HCT116 (cell line): ENCODE measurements around the gene NIM1K. TPM values are rescaled to one million over a fixed set of nuclear protein-coding genes. Genes with fewer than 3 reads are reported as not detected.

Source experiments
- ATAC-seq: fragments of 200-7000 bp; cut with Tn5 transposase; 2 replicates; pipeline ENCODE4 v1.9.1; 2020; ENCODE audit warnings: mild to moderate bottlenecking, moderate library complexity
- BruUV-seq: library from RNA; stranded (reverse); fragments of 400-500 nt; replicated peaks from 2 replicates; lab custom pipeline; 2021; lab: Mats Ljungman, UMichigan
- CTCF ChIA-PET: fragments of 300-600 bp; sonication (Branson Sonifier 250); formaldehyde crosslinking; loops from one replicate; lab custom pipeline; 2021; ENCODE audit warnings: antibody characterized with exemption; lab: Charles Lee
- POLR2A ChIA-PET: fragments of 300-600, 350-600 bp; sonication (Branson Sonifier 250); formaldehyde crosslinking; loops from one replicate; lab custom pipeline; 2021; ENCODE audit warnings: antibody characterized with exemption; lab: Charles Lee
- RAD21 ChIA-PET, 2 experiments: fragments of 300-600 bp; sonication (Branson Sonifier 250); formaldehyde crosslinking; loops; one replicate each; lab custom pipeline; 2023; ENCODE audit warnings: low total read pairs in 2 of 2; ENCODE audit not compliant: uncharacterized antibody in 2 of 2, unreplicated experiment in 2 of 2, low non-redundant PET in 1 of 2; lab: Charles Lee
- DNase-seq: peaks from one replicate; pipeline ENCODE4 v3.0.0-alpha.2; 2010; ENCODE audit warnings: low read depth, low spot score
- H2AFZ ChIP-seq: fragments of 200-600 bp; shearing (Covaris generic), sonication (generic); 2 replicates; pipeline ENCODE4 v1.6.1; 2017; ENCODE audit warnings: low read depth, mixed run types, mixed read lengths, antibody characterized with exemption, low read length; ENCODE audit not compliant: poor library complexity, severe bottlenecking
- H3K27ac ChIP-seq: 2 replicates; pipeline ENCODE4 v1.5.1; 2012; ENCODE audit warnings: low read depth, low read length
- H3K27me3 ChIP-seq: fragments of 200-600 bp; sonication (generic); 2 replicates; pipeline ENCODE4 v1.6.1; 2016; ENCODE audit warnings: mixed run types, low read length, mixed read lengths; ENCODE audit not compliant: insufficient read depth
- H3K36me3 ChIP-seq, 2 experiments: fragments of 200-500 bp in 1 of 2; fragments of 200-600 bp in 1 of 2; sonication (Bioruptor generic) in 1 of 2; sonication (generic) in 1 of 2; 2 replicates each; pipeline versions ENCODE4 v1.5.1 to v1.6.1; 2014 to 2016; ENCODE audit warnings: low read length in 2 of 2, inconsistent platforms in 1 of 2, mixed read lengths in 1 of 2, mixed run types in 1 of 2; ENCODE audit not compliant: insufficient read depth in 2 of 2, control insufficient read depth in 1 of 2
- H3K4me1 ChIP-seq, 2 experiments: fragments of 200-600 bp in 1 of 2; sonication (generic) in 1 of 2; 2 replicates each; pipeline versions ENCODE4 v1.5.1 to v1.6.1; 2012 to 2017; ENCODE audit warnings: low read length in 2 of 2, inconsistent platforms in 1 of 2, mild to moderate bottlenecking in 1 of 2, mixed read lengths in 1 of 2, mixed run types in 1 of 2, moderate library complexity in 1 of 2; ENCODE audit not compliant: insufficient read depth in 2 of 2, control insufficient read depth in 1 of 2
- H3K4me2 ChIP-seq: fragments of 200-600 bp; sonication (generic); 2 replicates; pipeline ENCODE4 v1.6.1; 2017; ENCODE audit warnings: mixed run types, low read length, mixed read lengths
- H3K4me3 ChIP-seq, 2 experiments: fragments of 200-600 bp in 1 of 2; sonication (generic) in 1 of 2; replicated peaks in 1 of 2; 2 replicates each; pipeline ENCODE4 v1.5.1; 2011 to 2016; ENCODE audit warnings: low read length in 2 of 2, control low read depth in 1 of 2, low read depth in 1 of 2, mild to moderate bottlenecking in 1 of 2, mixed read lengths in 1 of 2, mixed run types in 1 of 2
- H3K79me2 ChIP-seq: fragments of 200-600 bp; sonication (generic); 2 replicates; pipeline ENCODE4 v1.6.1; 2017; ENCODE audit warnings: mild to moderate bottlenecking, mixed run types, low read length, moderate library complexity, mixed read lengths; ENCODE audit not compliant: insufficient read depth
- H3K9ac ChIP-seq: fragments of 200-600 bp; sonication (generic); 2 replicates; pipeline ENCODE4 v1.6.1; 2016; ENCODE audit warnings: low read length, mixed read lengths
- H3K9me2 ChIP-seq: fragments of 200-600 bp; sonication (generic), shearing (Covaris generic); 2 replicates; pipeline ENCODE4 v1.6.1; 2017; ENCODE audit warnings: mixed run types, mild to moderate bottlenecking, moderate library complexity; ENCODE audit not compliant: insufficient read depth
- H3K9me3 ChIP-seq, 2 experiments: fragments of 200-500 bp in 1 of 2; fragments of 200-600 bp in 1 of 2; sonication (Bioruptor generic) in 1 of 2; sonication (generic) in 1 of 2; 2 replicates each; pipeline ENCODE4 v1.6.1; 2014 to 2017; ENCODE audit warnings: low read length in 2 of 2, mixed read lengths in 2 of 2, inconsistent platforms in 1 of 2, low read depth in 1 of 2, mild to moderate bottlenecking in 1 of 2, mixed run types in 1 of 2, moderate library complexity in 1 of 2; ENCODE audit not compliant: control insufficient read depth in 1 of 2, insufficient read depth in 1 of 2
- H4K20me1 ChIP-seq: fragments of 200-600 bp; sonication (generic), shearing (Covaris generic); 2 replicates; pipeline ENCODE4 v1.6.1; 2017; ENCODE audit warnings: mixed run types, mild to moderate bottlenecking, moderate library complexity; ENCODE audit not compliant: insufficient read depth
- ATF3 ChIP-seq: IDR thresholded peaks from 2 replicates; pipeline ENCODE4 v1.6.1; 2012
- CBX3 ChIP-seq: IDR thresholded peaks from 2 replicates; pipeline ENCODE4 v1.6.1; 2012; ENCODE audit warnings: low read depth
- CTCF ChIP-seq, 3 experiments: fragments of 200-600 bp in 1 of 3; sonication (generic) in 1 of 3; IDR thresholded peaks in 2 of 3; conservative IDR thresholded peaks in 1 of 3; 2 replicates each; pipeline ENCODE4 v1.5.1; 2012 to 2017; ENCODE audit warnings: low read depth in 2 of 3, low read length in 2 of 3, antibody characterized with exemption in 1 of 3, borderline replicate concordance in 1 of 3, control low read depth in 1 of 3, mild to moderate bottlenecking in 1 of 3, mixed read lengths in 1 of 3, mixed run types in 1 of 3, moderate library complexity in 1 of 3; ENCODE audit not compliant: insufficient read depth in 1 of 3
- EGR1 ChIP-seq: IDR thresholded peaks from 2 replicates; pipeline ENCODE4 v1.6.1; 2012; ENCODE audit warnings: low read depth
- ELF1 ChIP-seq: IDR thresholded peaks from 2 replicates; pipeline ENCODE4 v1.6.1; 2012; ENCODE audit warnings: low read depth, borderline replicate concordance
- JUND ChIP-seq: IDR thresholded peaks from 2 replicates; pipeline ENCODE4 v1.6.1; 2012
- SIN3A ChIP-seq: IDR thresholded peaks from 2 replicates; pipeline ENCODE4 v1.6.1; 2012; ENCODE audit warnings: low read depth
- SRF ChIP-seq: IDR thresholded peaks from 2 replicates; pipeline ENCODE4 v1.6.1; 2012; ENCODE audit warnings: low read depth
- TCF7L2 ChIP-seq: IDR thresholded peaks from 2 replicates; pipeline ENCODE4 v1.7.0; 2011; ENCODE audit warnings: borderline replicate concordance, inconsistent platforms; ENCODE audit not compliant: insufficient read depth, insufficient read length; ENCODE audit errors: extremely low read depth
- YY1 ChIP-seq: IDR thresholded peaks from 2 replicates; pipeline ENCODE4 v1.6.1; 2011; ENCODE audit warnings: low read length, low read depth, moderate library complexity, mild to moderate bottlenecking; ENCODE audit not compliant: insufficient replicate concordance; ENCODE audit errors: extremely low read depth
- ZBTB33 ChIP-seq: IDR thresholded peaks from 2 replicates; pipeline ENCODE4 v1.6.1; 2011; ENCODE audit warnings: mild to moderate bottlenecking, low read length, moderate library complexity; ENCODE audit not compliant: insufficient replicate concordance; ENCODE audit errors: extremely low read depth
- ZFX ChIP-seq: fragments of 450-650 bp; IDR thresholded peaks from 2 replicates; pipeline ENCODE4 v1.6.1; 2017
- ZNF274 ChIP-seq: fragments of 200-500 bp; sonication (Bioruptor generic); IDR thresholded peaks from 2 replicates; pipeline ENCODE4 v1.6.1; 2014; ENCODE audit warnings: mild to moderate bottlenecking, low read depth, low read length, inconsistent platforms
- intact Hi-C: fragments of 100-400 bp; cut with micrococcal nuclease; formaldehyde crosslinking; loops from 2 replicates; pipeline ENCODE4 v1.10.0; 2022
- total RNA-seq: library from RNA; stranded (reverse); gene quantifications from one replicate; pipeline ENCODE4 v1.2.1, GENCODE V29; 2021; ENCODE audit not compliant: unreplicated experiment

Gene NIM1K
- total RNA-seq, 1 experiment from 2014 or later, result 0.44 TPM

GRCh38 chr5:43316421-43316820, 124.4 kb downstream of the NIM1K start:
- no peak overlapping the region for H3K27ac ChIP-seq
- no peaks in the 10 kb centered on the region for H3K9me2 ChIP-seq
- no peak for ATAC-seq
- ChIA-PET POLR2A (no interaction called here), CTCF (no interaction called here), RAD21 (no interaction called here)
- peaks cover 17% of the 10 kb centered on the region for H3K79me2 ChIP-seq
- no peak overlapping the region for H3K4me3 ChIP-seq
- TF ChIP-seq YY1 (no peak), TCF7L2 (no peak), SIN3A (no peak), CTCF (IDR thresholded peaks at IDR 0.05 in 2 of 3, conservative IDR thresholded peaks at IDR 0.05 in 1 of 3; ENCODE audit: borderline replicate concordance in 1 of 3, insufficient read depth in 1 of 3, low read depth in 2 of 3, low read length in 2 of 3) (no peak), JUND (no peak), ATF3 (no peak), ELF1 (no peak), EGR1 (no peak), SRF (no peak), ZNF274 (no peak), ZBTB33 (no peak), CBX3 (no peak), ZFX (no peak)
- no peak for DNase-seq
- no peak overlapping the region for H3K9ac ChIP-seq
- H3K36me3 ChIP-seq, result no peaks in the 10 kb centered on the region
- BruUV-seq, result no TSS peak
- no peaks in the 10 kb centered on the region for H3K9me3 ChIP-seq
- H4K20me1 ChIP-seq, result no peaks in the 10 kb centered on the region
- H2AFZ ChIP-seq, result no peak overlapping the region
- intact Hi-C loops, result loop anchor here (10.0 kb wide), 1 partner anchor 192 kb away; the partner anchor contains the start of gene ZNF131
- H3K4me2 ChIP-seq, result no peak overlapping the region
- H3K4me1 ChIP-seq, result peaks cover 11 to 32% of the 10 kb centered on the region in 2 experiments; a peak in 3 of 4 replicates
- H3K27me3 ChIP-seq, result no peaks in the 10 kb centered on the region
